DND-41 (cell line): Measurements from ENCODE around the gene GTF3C1.

ENCODE experiments used
- ATAC-seq: fragments of 200-7000 bp; cut with Tn5 transposase; 3 replicates; pipeline ENCODE4 v1.9.1; 2021; ENCODE audit warnings: low read depth; ENCODE audit not compliant: insufficient read depth
- DNase-seq: peaks from one replicate; pipeline ENCODE4 v3.0.0-alpha.2; 2020
- H2AFZ ChIP-seq: 2 replicates; pipeline ENCODE4 v1.6.0; 2012; ENCODE audit warnings: low read depth, low read length
- H3K27ac ChIP-seq: 2 replicates; pipeline ENCODE4 v1.5.1; 2012; ENCODE audit warnings: low read length, inconsistent platforms
- H3K27me3 ChIP-seq: fragments of 200-600 bp; sonication (generic); 2 replicates; pipeline ENCODE4 v1.6.0; 2012; ENCODE audit warnings: low read length, mild to moderate bottlenecking, inconsistent platforms; ENCODE audit not compliant: insufficient read depth, poor library complexity
- H3K36me3 ChIP-seq: 2 replicates; pipeline ENCODE4 v1.5.1; 2012; ENCODE audit warnings: low read length, inconsistent platforms; ENCODE audit not compliant: insufficient read depth
- H3K4me1 ChIP-seq: 2 replicates; pipeline ENCODE4 v1.5.1; 2012; ENCODE audit warnings: mild to moderate bottlenecking, low read length; ENCODE audit not compliant: insufficient read depth
- H3K4me2 ChIP-seq: 2 replicates; pipeline ENCODE4 v1.6.0; 2012; ENCODE audit warnings: mild to moderate bottlenecking, moderate library complexity, low read length, inconsistent platforms; ENCODE audit not compliant: insufficient read depth
- H3K4me3 ChIP-seq, 2 experiments: fragments of 200-600 bp in 1 of 2; shearing (Covaris generic) in 1 of 2; 2 replicates each; pipeline ENCODE4 v1.5.1; 2012 to 2016; ENCODE audit warnings: inconsistent platforms in 2 of 2, low read length in 2 of 2, mild to moderate bottlenecking in 2 of 2, low read depth in 1 of 2, moderate library complexity in 1 of 2
- H3K79me2 ChIP-seq: 2 replicates; pipeline ENCODE4 v1.6.0; 2012; ENCODE audit warnings: low read length, inconsistent platforms; ENCODE audit not compliant: insufficient read depth
- H3K9ac ChIP-seq: 2 replicates; pipeline ENCODE4 v1.6.0; 2012; ENCODE audit warnings: low read depth, mild to moderate bottlenecking, inconsistent platforms, low read length, moderate library complexity
- H3K9me3 ChIP-seq: 2 replicates; pipeline ENCODE4 v1.5.1; 2012; ENCODE audit warnings: low read length, moderate library complexity, mild to moderate bottlenecking, inconsistent platforms; ENCODE audit not compliant: insufficient read depth, severe bottlenecking
- H4K20me1 ChIP-seq: 2 replicates; pipeline ENCODE4 v1.6.0; 2012; ENCODE audit warnings: low read length; ENCODE audit not compliant: insufficient read depth
- CTCF ChIP-seq: IDR thresholded peaks from 2 replicates; pipeline ENCODE4 v1.5.1; 2012; ENCODE audit warnings: borderline replicate concordance, low read length, moderate library complexity, mild to moderate bottlenecking; ENCODE audit not compliant: poor library complexity, severe bottlenecking; ENCODE audit errors: extremely low read depth
- EZH2 ChIP-seq: IDR thresholded peaks from 3 replicates; pipeline ENCODE4 v1.6.1; 2012; ENCODE audit warnings: borderline replicate concordance, low read depth, mild to moderate bottlenecking, moderate library complexity, low read length, inconsistent platforms; ENCODE audit not compliant: severe bottlenecking

The GTF3C1 gene

GRCh38 chr16:27505297-27506236 is 44.1 kb downstream of the GTF3C1 start:
- Histone ChIP-seq H3K4me1 (no peaks in the 10 kb centered on the region), H3K36me3 (peaks cover 90% of the 10 kb centered on the region), H3K79me2 (no peaks in the 10 kb centered on the region), H3K4me2 (no peak overlapping the region), H3K4me3 (no peak overlapping the region), H3K27me3 (no peaks in the 10 kb centered on the region), H4K20me1 (no peaks in the 10 kb centered on the region), H3K9ac (no peak overlapping the region), H3K27ac (no peak overlapping the region), H3K9me3 (no peaks in the 10 kb centered on the region), H2AFZ (no peak overlapping the region)
- ATAC-seq = no peak
- TF ChIP-seq EZH2 = no peak
- TF ChIP-seq CTCF = no peak
- no peak for DNase-seq

GRCh38 chr16:27503662-27504061 is 46.1 kb downstream of the GTF3C1 start:
- no peaks in the 10 kb centered on the region for H3K79me2 ChIP-seq
- no peaks in the 10 kb centered on the region for H3K9me3 ChIP-seq
- DNase-seq = no peak
- ATAC-seq = no peak
- no peaks in the 10 kb centered on the region for H3K4me1 ChIP-seq
- peaks cover 94% of the 10 kb centered on the region for H3K36me3 ChIP-seq
- H3K4me3 ChIP-seq = no peak overlapping the region
- H4K20me1 ChIP-seq = 0 out of 2 replicates have a peak, but pooled peaks cover 2% of the 10 kb centered on the region
- no peak overlapping the region for H3K9ac ChIP-seq
- H3K4me2 ChIP-seq = no peak overlapping the region
- no peak overlapping the region for H3K27ac ChIP-seq
- no peak for TF ChIP-seq CTCF
- no peak for TF ChIP-seq EZH2
- no peaks in the 10 kb centered on the region for H3K27me3 ChIP-seq
- no peak overlapping the region for H2AFZ ChIP-seq

- H3K9me3 ChIP-seq = no peaks in the 10 kb centered on the region
- no peak for ATAC-seq
Observed at GRCh38 chr16:27500801-27501200, 48.9 kb downstream of the GTF3C1 start.

More at GRCh38 chr16:27500801-27501200, 48.9 kb downstream of the GTF3C1 start:
- Histone ChIP-seq H4K20me1 (0 out of 2 replicates have a peak, but pooled peaks cover 2% of the 10 kb centered on the region), H2AFZ (no peak overlapping the region), H3K4me2 (no peak overlapping the region), H3K27me3 (no peaks in the 10 kb centered on the region), H3K4me1 (no peaks in the 10 kb centered on the region), H3K4me3 (no peak overlapping the region), H3K27ac (no peak overlapping the region), H3K9ac (no peak overlapping the region), H3K36me3 (peaks cover 95% of the 10 kb centered on the region), H3K79me2 (no peaks in the 10 kb centered on the region)
- no peak for DNase-seq
- no peak for TF ChIP-seq EZH2
- no peak for TF ChIP-seq CTCF
